ENCODE data around the gene CA4.
A peak's percentile ranks its signal among the peaks of the same experiment; 100 is the strongest.
"Not testable (repeated sequence)": the region's sequence is repeated elsewhere in the genome, so short reads cannot be mapped to it uniquely, and the experiment has no call there.

The CA4 gene

GRCh38 chr17:60149691-60150582 lies at the start of gene CA4:
Gene CA4 (plus strand): TSS chr17:60149973. CDS start chr17:60150035, 62 bp downstream.
- DNase-seq: peak; percentile 36

DNA sequence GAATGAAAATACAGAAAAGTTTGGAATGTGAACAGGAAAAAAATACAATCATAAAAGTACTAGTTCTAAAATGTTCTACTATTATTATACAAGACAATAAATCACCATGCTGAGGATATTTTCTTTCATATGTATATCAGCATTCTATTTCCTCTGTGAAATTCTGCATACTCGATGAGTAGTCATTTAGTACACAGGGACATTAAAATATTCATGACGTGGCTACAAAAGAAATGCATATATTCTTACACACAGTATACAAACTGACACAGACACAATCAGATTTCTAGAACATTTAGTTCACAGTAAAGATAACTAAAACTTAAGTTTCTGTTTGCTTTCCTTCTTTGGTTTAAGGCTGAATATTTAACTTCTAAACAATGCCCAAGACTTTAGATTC lies 49.2 kb upstream of the CA4 start:
- DNase-seq: not testable (repeated sequence)

DNA sequence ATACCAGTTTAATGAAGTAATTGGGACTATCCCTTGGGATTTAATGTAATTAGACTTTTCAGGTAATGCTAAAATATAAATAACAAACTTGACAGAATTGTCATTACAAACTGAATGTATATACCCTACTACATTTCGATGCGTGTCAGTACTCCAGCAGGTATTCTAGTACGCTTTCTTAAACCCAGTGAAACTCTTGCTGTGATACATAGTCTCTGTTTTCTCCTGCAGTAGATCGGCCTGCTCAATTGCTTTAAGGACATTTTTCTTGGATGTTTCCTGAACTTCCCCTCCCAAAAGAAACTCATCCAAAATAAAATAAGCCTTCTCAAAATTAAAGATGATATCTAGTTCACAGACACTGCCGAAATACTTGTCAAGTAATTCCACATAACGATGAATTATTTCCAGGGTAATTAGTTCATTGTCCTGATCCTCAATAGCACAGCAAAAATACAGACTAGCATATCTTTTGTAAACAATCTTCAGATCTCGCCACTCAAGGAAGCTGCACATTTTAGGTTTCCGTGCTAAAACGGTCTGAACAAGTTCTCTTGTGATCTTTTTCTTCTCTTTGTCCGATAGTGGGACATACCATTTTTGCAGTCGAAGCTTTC lies 47.6 kb upstream of the CA4 start:
- DNase-seq: not testable (repeated sequence)

- DNase-seq: no peak
These were observed 47.1 kb upstream of the CA4 start for GRCh38 chr17:60102632-60103096.

DNA sequence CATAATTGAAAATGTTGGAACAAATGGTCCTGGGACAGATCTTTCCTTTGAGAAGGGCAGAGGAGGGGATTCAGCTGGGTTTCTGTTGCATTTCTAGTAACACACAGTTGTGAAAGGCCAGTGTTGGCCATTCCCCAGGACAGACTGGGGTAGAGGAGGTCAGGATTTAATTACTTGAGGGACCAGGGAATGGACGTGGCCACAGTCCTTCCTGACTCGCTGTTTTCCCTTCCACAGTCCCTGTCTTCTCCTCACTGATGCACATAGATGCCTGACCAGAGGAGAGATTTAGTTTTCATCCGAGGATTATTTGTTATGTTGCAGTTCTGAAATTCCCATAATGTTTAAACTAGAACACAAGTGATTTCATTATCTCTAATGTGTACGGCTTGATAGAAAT lies 45.8 kb upstream of the CA4 start:
- no peak for DNase-seq

GRCh38 chr17:60106340-60107059 lies 43.3 kb upstream of the CA4 start:
- no peak for DNase-seq

DNA sequence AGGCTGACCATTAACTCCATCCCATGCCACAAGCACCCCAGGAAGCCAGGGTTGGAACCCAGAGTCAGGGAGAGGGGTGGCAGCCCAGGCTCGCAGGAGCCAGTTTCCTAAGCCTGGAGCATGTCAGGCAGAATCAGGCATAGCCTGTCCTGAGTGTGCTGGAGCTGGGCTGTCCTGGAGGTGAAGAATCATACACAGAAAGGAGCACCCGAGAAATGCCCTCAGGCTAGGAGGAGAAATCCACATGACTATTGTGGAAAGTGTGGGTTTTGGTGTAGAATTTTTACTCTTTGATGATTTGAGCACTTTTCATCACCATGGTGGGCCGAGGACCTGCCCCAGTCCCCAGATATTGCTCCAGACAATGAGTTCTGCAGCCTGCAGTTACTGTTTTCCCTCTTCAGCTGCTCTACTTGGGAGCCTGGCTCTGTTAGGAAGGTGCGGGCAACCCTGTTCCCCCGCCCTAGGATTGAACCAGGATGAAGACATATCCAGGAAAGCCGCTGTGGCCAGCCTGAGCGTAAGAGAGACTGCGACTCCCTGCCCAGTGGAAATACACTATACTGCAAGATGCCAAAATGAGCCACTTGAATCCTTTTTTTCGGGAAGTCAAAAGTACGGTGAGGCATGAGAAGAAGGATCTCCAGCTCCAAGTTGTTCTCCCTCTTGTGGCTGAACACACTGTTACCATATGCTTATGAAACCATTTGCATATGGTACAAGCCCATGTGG lies 42.1 kb upstream of the CA4 start:
- no peak for DNase-seq

- not testable (repeated sequence) for DNase-seq
These were observed 41.5 kb upstream of the CA4 start for GRCh38 chr17:60108309-60108708.

DNA sequence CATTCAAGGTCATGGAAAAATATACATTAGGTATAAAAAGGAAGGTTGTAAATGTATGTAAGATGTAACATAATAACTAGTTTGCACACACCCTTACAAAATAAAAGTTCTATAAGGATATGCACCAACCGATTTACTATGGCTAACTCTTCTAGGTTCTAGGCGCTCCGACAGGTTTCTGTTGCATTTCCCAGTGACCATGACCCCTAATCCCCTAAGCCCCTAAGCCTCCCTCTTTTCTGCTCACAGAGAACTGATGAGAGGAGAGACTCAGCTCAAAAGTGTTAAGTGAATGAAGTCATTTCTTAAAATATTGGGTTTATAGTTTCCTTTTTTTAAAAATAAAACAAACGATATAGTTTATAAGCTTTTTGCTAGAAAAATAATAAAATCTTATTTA lies 41.1 kb upstream of the CA4 start:
- no peak for DNase-seq

DNA sequence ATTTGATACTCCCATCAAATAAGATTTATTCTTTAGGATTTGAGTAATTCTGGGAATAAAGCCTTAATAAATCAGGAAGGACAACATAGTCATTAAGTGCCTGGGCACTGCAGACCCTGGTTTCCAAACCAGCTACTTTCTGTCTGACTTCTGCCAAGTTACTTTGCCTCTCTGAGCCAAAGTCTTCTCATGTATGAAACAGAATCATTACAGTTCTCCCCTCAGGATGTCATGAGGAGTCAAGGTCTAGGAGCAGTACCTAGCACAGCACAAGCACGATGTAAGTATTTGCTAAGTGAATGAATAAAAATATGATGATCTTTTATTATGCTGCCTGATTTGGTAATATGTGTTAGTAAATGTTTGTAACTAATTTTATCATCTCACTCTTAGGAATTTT lies 40.6 kb upstream of the CA4 start:
- DNase-seq: no peak

DNA sequence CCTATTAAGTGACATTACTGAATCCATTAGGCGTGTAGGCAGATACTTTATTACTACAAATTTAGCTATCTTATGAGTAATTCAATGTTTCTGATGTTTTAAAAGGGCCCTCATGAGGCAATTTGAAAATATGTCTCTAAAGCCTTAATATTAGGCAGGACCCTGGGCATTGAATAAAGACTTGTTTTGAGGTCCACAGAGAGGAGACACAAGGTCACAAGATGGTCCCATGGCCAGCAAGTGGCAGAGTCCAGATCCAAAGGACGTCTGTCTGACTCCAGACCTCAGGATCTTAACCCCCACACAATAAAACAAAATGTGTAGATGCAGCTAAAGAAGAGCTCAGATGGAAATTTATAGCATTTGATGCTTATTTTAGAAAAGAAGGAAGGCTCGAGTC lies 39.2 kb upstream of the CA4 start:
- no peak for DNase-seq

- not testable (repeated sequence) for DNase-seq
These were observed 38.1 kb upstream of the CA4 start for GRCh38 chr17:60111661-60112060.

DNA sequence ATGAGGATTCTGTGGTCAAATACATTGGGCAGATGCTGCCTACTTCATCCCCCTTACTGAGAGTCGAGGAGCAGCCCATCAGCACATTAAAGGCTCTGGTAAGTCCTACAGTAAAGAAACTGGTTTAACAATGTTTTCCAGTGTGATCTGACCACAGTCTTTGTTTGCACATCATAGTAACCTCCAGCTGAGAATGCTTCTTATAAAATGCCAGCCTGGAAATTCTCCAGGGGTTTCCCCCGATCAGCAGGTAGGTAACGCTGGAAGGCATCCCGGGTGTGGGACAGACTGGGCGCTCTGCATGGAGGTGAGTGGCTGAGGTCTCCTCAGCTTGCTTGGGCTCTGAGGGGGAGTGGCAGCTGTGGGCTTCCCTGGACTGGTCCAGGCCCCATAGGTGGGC lies 34.4 kb upstream of the CA4 start:
- not testable (repeated sequence) for DNase-seq

DNA sequence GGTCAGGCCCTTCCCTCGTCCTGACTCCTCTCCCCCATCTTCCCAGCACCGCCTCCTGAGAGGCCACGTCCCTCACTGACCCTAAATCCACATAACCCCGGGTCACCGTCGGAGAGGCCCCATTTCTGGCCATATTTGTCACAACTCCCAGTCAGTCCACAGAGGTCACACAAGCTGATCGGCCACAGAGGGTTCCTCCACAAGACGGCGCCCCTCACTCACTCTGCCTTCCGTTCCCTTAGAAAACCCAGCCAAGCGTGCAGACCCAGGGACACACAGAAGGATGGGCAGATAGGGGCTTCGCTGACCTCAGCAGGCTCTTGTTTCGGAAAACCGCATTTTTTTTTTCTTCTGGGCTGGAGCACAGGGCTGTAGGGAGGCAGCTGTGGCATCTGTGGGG lies 33.6 kb upstream of the CA4 start:
- not testable (repeated sequence) for DNase-seq

GRCh38 chr17:60119162-60119561 lies 30.6 kb upstream of the CA4 start:
- DNase-seq: not testable (repeated sequence)

GRCh38 chr17:60119807-60120748 lies 29.7 kb upstream of the CA4 start:
- not testable (repeated sequence) for DNase-seq

DNA sequence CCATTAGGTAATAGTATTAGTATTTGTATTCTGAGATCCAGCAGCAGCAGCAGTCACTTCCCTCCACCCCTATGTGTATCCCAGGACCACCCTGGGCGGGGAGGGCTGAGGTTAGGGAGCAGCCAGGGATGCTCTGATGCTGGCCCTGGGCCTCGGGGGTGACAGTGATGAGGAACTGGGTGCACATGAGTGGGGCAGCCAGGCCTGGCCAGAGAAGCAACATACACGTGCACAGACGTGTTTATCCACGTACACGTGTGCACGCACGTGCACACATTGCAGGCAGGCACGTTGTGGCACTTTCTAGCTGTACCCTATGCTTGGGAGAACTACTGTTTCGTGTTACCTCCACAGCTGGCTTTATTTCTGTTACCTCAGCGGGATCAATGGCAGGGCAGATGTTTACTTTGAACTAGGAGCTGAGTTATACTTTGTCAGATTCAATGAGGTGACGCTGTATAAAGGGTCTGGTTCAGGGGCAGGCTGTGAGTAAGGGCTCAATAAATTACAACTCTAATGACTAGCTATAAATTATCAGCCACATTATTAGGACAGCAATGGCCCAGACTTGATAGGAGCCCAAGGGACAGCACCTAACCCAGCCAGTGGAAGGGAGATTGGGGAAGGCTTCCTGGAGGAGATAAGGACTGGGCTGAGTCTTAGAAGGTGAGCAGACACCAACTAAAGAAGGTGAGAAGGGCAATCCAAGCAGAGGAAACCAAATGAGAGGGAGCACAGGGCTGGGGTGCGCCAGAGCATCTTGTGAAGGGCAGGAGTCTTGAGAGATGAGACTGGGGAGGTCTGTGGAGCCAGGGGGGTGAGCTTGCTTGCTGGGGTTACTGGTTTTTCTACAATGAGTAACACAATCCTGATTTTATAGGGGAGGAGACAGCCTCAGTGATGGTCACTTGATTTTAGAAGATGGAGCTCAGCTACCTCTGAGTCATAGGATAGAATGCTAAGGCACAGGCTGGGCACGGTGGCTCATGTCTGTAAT lies 22.4 kb upstream of the CA4 start:
- no peak for DNase-seq

GRCh38 chr17:60128171-60128859 lies 21.5 kb upstream of the CA4 start:
- no peak for DNase-seq

DNA sequence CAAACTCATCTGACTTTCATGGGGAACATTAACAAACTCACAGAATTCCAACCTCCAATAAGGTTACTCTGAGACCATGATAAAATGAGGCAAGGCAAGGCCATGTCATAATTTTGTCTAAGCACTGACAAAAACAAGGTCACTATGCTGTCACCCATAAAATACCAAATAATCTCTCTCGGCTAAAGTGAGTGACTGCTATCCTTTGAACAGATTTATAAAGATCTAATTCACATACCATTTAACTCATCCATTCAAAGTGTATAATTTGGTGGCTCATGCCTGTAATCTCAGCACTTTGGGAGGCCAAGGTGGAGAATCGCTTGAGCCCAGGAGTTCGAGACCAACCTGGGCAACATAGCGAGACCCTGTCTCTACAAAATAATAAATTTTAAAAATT lies 20.6 kb upstream of the CA4 start:
- no peak for DNase-seq

DNA sequence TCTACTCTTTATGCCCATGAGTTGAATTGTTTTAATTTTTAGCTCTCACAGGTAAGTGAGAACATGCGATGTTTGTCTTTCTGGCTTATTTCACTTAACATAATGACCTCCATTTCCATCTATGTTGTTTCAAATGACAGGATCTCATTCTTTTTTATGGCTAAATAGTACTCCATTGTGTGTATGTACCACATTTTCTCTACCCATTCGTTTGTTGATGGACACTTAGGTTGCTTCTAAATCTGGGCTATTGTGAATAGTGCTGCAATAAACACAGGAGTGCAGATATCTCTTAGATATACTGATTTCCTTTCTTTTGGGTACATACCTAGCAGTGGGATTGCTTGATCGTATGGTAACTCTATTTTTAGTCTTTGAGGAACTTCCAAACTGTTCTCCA lies 19.3 kb upstream of the CA4 start:
- DNase-seq: no peak
